Measurements from ENCODE around the gene ZBTB25.

DNA sequence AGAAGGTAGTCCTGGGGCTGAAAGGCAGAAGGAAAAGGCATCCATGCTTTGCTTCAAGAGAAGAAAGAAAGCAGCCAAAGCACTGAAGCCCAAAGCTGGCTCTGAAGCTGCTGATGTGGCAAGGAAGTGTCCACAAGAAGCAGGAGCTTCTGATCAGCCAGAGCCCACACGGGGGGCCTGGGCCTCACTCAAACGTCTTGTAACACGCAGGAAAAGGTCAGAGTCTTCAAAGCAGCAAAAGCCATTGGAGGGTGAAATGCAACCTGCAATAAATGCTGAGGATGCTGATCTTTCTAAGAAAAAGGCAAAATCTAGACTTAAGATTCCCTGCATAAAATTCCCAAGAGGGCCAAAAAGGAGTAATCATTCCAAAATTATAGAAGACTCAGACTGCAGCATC, 35.2 kb downstream of the ZBTB25 start:
- TF ChIP-seq CTCF (conservative IDR thresholded peaks at IDR 0.05; ENCODE audit: low read length) = no peak
- no peak for TF ChIP-seq EZH2phosphoT487 (IDR thresholded peaks at IDR 0.05; ENCODE audit: borderline replicate concordance, low read depth, low read length)

Data from OCI-LY7 (cell line).